HEK293 (cell line): ENCODE results near the gene SCG3.
A peak's percentile ranks its signal among the peaks of the same experiment; 100 is the strongest.

Source experiments
- CTCF ChIP-seq: fragments of 450-650 bp; formaldehyde crosslinking; IDR thresholded peaks from 2 replicates; pipeline ENCODE4 v1.5.1; 2016; ENCODE audit warnings: missing biosample characterization, missing genetic modification characterization
- HOXA7 ChIP-seq: sonication (generic); formaldehyde crosslinking; IDR thresholded peaks from 2 replicates; pipeline ENCODE4 v1.8.1; 2022; ENCODE audit warnings: missing genetic modification reagents, borderline replicate concordance
- YY1 ChIP-seq: fragments of 450-650 bp; formaldehyde crosslinking; IDR thresholded peaks from 2 replicates; pipeline ENCODE4 v1.5.1; 2018; ENCODE audit warnings: missing biosample characterization, missing genetic modification characterization
- ZBTB1 ChIP-seq: fragments of 450-650 bp; formaldehyde crosslinking; IDR thresholded peaks from 2 replicates; pipeline ENCODE4 v1.5.1; 2016; ENCODE audit warnings: missing biosample characterization, missing genetic modification characterization
- ZBTB26 ChIP-seq: fragments of 450-650 bp; formaldehyde crosslinking; optimal IDR thresholded peaks from 2 replicates; pipeline ENCODE3; 2016; ENCODE audit warnings: missing biosample characterization, mild to moderate bottlenecking, missing genetic modification characterization
- ZNF138 ChIP-seq: fragments of 450-650 bp; formaldehyde crosslinking; IDR thresholded peaks from 2 replicates; pipeline ENCODE4 v1.5.1; 2016; ENCODE audit warnings: missing biosample characterization, missing genetic modification characterization, borderline replicate concordance
- ZNF398 ChIP-seq: fragments of 450-650 bp; formaldehyde crosslinking; IDR thresholded peaks from 2 replicates; pipeline ENCODE4 v1.5.1; 2017; ENCODE audit warnings: missing biosample characterization, missing genetic modification characterization
- ZNF585B ChIP-seq: fragments of 450-650 bp; formaldehyde crosslinking; IDR thresholded peaks from 2 replicates; pipeline ENCODE4 v1.5.1; 2016; ENCODE audit warnings: missing biosample characterization, missing genetic modification characterization
- ZNF639 ChIP-seq: fragments of 450-650 bp; formaldehyde crosslinking; IDR thresholded peaks from 2 replicates; pipeline ENCODE4 v1.5.1; 2016; ENCODE audit warnings: missing biosample characterization, missing genetic modification characterization
- ZNF654 ChIP-seq: fragments of 450-650 bp; formaldehyde crosslinking; IDR thresholded peaks from 2 replicates; pipeline ENCODE4 v1.5.1; 2016; ENCODE audit warnings: low read depth, missing biosample characterization, missing genetic modification characterization
- ZNF785 ChIP-seq: fragments of 450-650 bp; formaldehyde crosslinking; IDR thresholded peaks from 2 replicates; pipeline ENCODE4 v1.5.1; 2016; ENCODE audit warnings: missing biosample characterization, missing genetic modification characterization

- TF ChIP-seq ZNF785 (tag by site-specific recombination) (no peak), CTCF (peak; percentile 41; the same call in 1 of the 2 replicates), ZNF654 (tag by site-specific recombination) (no peak), ZBTB26 (tag by site-specific recombination) (no peak), ZNF639 (tag by site-specific recombination) (no peak), ZNF138 (no peak), ZNF585B (tag by site-specific recombination) (no peak), YY1 (no peak), ZBTB1 (tag by site-specific recombination) (no peak), HOXA7 (CRISPR knock-in tag) (no peak), ZNF398 (tag by site-specific recombination) (0 out of 2 replicates have a peak, but pooled peaks have one; percentile 13)
These were observed 55.6 kb downstream of the SCG3 start for GRCh38 chr15:51736751-51737521.
